Measurements from ENCODE around the gene LMLN.
"Not testable (repeated sequence)": the region's sequence is repeated elsewhere in the genome, so short reads cannot be mapped to it uniquely, and the experiment has no call there.

The LMLN gene

DNA sequence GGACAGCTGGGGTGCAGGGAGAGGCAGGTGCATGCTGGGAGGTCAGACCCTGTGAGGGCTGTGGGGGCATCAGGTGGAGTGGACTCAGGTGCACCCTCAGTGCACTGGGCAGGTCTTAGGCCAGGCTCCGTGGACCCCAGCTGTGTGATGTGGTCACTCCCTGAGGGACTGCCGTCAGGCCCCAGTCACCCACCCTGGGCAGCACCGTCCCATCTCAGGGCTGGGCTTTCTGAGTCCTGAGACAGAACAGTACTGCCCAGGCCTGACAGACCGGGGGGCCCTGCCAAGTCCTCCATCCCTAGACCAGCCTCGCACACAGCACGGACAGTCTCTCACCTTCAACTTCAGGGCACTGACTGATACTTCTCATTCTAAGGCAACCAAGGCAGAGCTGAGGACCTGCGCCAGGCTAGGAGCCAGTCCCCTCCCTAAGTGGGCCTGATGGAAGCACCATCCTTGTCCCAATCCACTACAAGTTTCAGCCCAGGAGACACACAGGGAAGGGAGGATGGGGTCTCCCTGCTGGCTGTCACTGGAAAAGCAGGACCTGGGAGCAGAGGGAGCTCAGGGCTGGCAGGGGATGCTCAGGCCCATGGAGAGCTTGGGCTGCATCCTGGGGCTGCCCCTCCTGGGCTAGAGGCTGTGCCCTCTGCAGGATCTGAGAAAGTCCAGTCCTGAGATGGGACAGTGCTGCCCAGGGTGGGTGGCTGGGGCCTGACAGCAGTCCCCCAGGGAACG is 86.3 kb downstream of the LMLN start:
- Histone ChIP-seq H3K4me1 (ENCODE audit: low read length) (no peaks in the 10 kb centered on the region), H4K20me1 (ENCODE audit: insufficient read depth, low read length) (no peaks in the 10 kb centered on the region), H3K9me3 (ENCODE audit: insufficient read depth, low read length) (no peaks in the 10 kb centered on the region), H3K4me2 (ENCODE audit: low read length) (no peak overlapping the region), H3K4me3 (ENCODE audit: low read length) (no peak overlapping the region), H3K36me3 (replicated peaks; ENCODE audit: low read depth, low read length) (no peaks in the 10 kb centered on the region), H3K27ac (ENCODE audit: low read length) (no peak overlapping the region), H3K9ac (ENCODE audit: low read length) (no peak overlapping the region), H2AFZ (ENCODE audit: low read depth, low read length) (no peak overlapping the region), H3K27me3 (ENCODE audit: low read depth, low read length) (no peaks in the 10 kb centered on the region), H3K79me2 (ENCODE audit: low read length) (no peaks in the 10 kb centered on the region)
- no peak for TF ChIP-seq EZH2phosphoT487 (IDR thresholded peaks at IDR 0.05; ENCODE audit: low read depth)
- TF ChIP-seq, protein P1, sequence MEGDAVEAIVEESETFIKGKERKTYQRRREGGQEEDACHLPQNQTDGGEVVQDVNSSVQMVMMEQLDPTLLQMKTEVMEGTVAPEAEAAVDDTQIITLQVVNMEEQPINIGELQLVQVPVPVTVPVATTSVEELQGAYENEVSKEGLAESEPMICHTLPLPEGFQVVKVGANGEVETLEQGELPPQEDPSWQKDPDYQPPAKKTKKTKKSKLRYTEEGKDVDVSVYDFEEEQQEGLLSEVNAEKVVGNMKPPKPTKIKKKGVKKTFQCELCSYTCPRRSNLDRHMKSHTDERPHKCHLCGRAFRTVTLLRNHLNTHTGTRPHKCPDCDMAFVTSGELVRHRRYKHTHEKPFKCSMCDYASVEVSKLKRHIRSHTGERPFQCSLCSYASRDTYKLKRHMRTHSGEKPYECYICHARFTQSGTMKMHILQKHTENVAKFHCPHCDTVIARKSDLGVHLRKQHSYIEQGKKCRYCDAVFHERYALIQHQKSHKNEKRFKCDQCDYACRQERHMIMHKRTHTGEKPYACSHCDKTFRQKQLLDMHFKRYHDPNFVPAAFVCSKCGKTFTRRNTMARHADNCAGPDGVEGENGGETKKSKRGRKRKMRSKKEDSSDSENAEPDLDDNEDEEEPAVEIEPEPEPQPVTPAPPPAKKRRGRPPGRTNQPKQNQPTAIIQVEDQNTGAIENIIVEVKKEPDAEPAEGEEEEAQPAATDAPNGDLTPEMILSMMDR (IDR thresholded peaks at IDR 0.05; ENCODE audit: low read depth, low read length), result no peak

DNA sequence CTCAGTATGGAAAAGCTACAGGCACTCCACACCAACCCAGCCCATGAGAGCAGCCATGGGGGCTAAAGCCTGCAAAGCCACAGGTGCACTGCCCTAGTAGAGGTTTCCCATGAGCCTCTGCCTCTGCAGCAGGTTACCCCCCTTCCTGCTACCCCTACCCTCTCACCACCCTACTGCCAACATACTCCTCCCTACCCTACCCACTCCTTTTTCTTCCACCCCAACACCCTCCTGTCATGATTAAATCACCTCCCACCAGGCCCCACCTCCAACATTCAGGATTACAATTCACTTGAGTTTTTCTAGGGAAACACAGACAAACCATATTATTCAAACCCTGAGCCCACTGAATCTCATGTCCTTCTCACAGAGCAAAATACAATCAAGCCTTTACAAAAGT is 88.4 kb downstream of the LMLN start:
- Histone ChIP-seq H3K4me3 (ENCODE audit: low read length) (no peak overlapping the region), H3K9ac (ENCODE audit: low read length) (no peak overlapping the region), H3K4me1 (ENCODE audit: low read length) (no peaks in the 10 kb centered on the region), H3K36me3 (replicated peaks; ENCODE audit: low read depth, low read length) (no peaks in the 10 kb centered on the region), H2AFZ (ENCODE audit: low read depth, low read length) (no peak overlapping the region), H3K9me3 (ENCODE audit: insufficient read depth, low read length) (no peaks in the 10 kb centered on the region), H4K20me1 (ENCODE audit: insufficient read depth, low read length) (no peaks in the 10 kb centered on the region), H3K27ac (ENCODE audit: low read length) (no peak overlapping the region), H3K79me2 (ENCODE audit: low read length) (no peaks in the 10 kb centered on the region), H3K4me2 (ENCODE audit: low read length) (no peak overlapping the region), H3K27me3 (ENCODE audit: low read depth, low read length) (no peaks in the 10 kb centered on the region)
- TF ChIP-seq, protein P1 (IDR thresholded peaks at IDR 0.05; ENCODE audit: low read depth, low read length), result no peak
- TF ChIP-seq EZH2phosphoT487 (IDR thresholded peaks at IDR 0.05; ENCODE audit: low read depth), result no peak

DNA sequence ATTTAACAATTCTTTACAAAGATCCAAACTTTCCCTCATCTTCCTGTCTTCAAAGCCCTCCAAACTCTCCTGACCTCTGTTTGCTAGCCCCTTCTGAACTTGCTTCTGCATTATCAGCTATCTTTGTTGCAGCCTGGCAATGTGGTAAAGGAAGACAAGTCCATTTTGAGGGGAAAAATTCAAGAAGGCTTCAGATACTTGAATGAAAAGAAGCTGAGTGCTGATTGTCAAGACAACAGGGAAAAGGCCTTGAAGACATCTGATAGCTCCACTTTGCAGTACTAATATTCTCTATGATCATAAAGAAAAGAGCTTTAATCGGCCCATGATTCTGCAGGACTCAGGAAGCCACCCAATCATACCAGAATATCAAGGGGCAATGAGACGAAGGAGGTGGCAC is 91.8 kb downstream of the LMLN start:
- Histone ChIP-seq H4K20me1 (ENCODE audit: insufficient read depth, low read length) (no peaks in the 10 kb centered on the region), H3K36me3 (replicated peaks; ENCODE audit: low read depth, low read length) (no peaks in the 10 kb centered on the region), H3K4me3 (ENCODE audit: low read length) (no peak overlapping the region), H3K4me2 (ENCODE audit: low read length) (no peak overlapping the region), H3K4me1 (ENCODE audit: low read length) (no peaks in the 10 kb centered on the region), H3K79me2 (ENCODE audit: low read length) (no peaks in the 10 kb centered on the region), H3K9me3 (ENCODE audit: insufficient read depth, low read length) (no peaks in the 10 kb centered on the region), H3K27ac (ENCODE audit: low read length) (no peak overlapping the region), H3K9ac (ENCODE audit: low read length) (no peak overlapping the region), H2AFZ (ENCODE audit: low read depth, low read length) (no peak overlapping the region), H3K27me3 (ENCODE audit: low read depth, low read length) (no peaks in the 10 kb centered on the region)
- no peak for TF ChIP-seq EZH2phosphoT487 (IDR thresholded peaks at IDR 0.05; ENCODE audit: low read depth)
- TF ChIP-seq, protein P1 (IDR thresholded peaks at IDR 0.05; ENCODE audit: low read depth, low read length), result no peak

DNA sequence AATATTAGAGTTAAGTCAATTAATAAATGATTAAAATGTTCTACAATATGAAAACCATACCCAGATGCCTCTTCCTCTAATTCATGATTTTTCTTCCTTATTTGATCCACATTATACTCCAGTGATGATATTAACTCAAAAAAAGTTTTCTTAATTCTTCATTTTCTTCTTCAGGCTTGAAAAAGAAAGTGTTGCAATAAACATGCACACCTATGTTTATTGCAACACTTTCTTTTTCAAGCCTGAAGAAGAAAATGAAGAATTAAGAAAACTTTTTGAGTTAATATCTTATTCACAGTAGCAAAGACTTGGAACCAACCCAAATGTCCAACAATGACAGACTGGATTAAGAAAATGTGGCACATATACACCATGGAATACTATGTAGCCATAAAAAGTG is 93.4 kb downstream of the LMLN start:
- H3K36me3 ChIP-seq (replicated peaks; ENCODE audit: low read depth, low read length); H3K4me1 ChIP-seq (ENCODE audit: low read length); H4K20me1 ChIP-seq (ENCODE audit: insufficient read depth, low read length); H3K79me2 ChIP-seq (ENCODE audit: low read length); H3K27me3 ChIP-seq (ENCODE audit: low read depth, low read length); H3K4me3 ChIP-seq (ENCODE audit: low read length); H3K9me3 ChIP-seq (ENCODE audit: insufficient read depth, low read length); H3K27ac ChIP-seq (ENCODE audit: low read length); H3K4me2 ChIP-seq (ENCODE audit: low read length); H2AFZ ChIP-seq (ENCODE audit: low read depth, low read length); H3K9ac ChIP-seq (ENCODE audit: low read length): not testable (repeated sequence)

Measured in OCI-LY3 (cell line).